CD8-positive, alpha-beta memory T cell (primary cell): ENCODE data around the gene MAP7. TPM values are rescaled to one million over a fixed set of nuclear protein-coding genes. Genes with fewer than 3 reads are reported as not detected.
"Not testable (repeated sequence)": the region's sequence is repeated elsewhere in the genome, so short reads cannot be mapped to it uniquely, and the experiment has no call there.

Experiments
- CTCF ChIA-PET: fragments of 350-600 bp; sonication (Branson Sonifier 250); formaldehyde crosslinking; loops from one replicate; lab custom pipeline; 2021; ENCODE audit warnings: antibody characterized with exemption; lab: Charles Lee
- POLR2A ChIA-PET: fragments of 350-600 bp; sonication (Branson Sonifier 250); formaldehyde crosslinking; loops from one replicate; lab custom pipeline; 2021; ENCODE audit warnings: antibody characterized with exemption; lab: Charles Lee
- DNase-seq, 5 donors: peaks; one replicate each; pipeline versions ENCODE4 v3.0.0 to v3.0.0-alpha.2; 2020 to 2022; ENCODE audit warnings: mixed read lengths in 1 of 5
- H3K27ac ChIP-seq: one replicate; pipeline ENCODE4 v1.7.0; 2013; ENCODE audit warnings: low read depth, mild to moderate bottlenecking, low read length, moderate library complexity
- H3K27me3 ChIP-seq: 2 replicates; pipeline ENCODE4 v1.7.0; 2013; ENCODE audit warnings: low read length, mild to moderate bottlenecking; ENCODE audit not compliant: insufficient read depth, poor library complexity, severe bottlenecking
- H3K36me3 ChIP-seq: 2 replicates; pipeline ENCODE4 v1.7.0; 2013; ENCODE audit warnings: mild to moderate bottlenecking, low read length, moderate library complexity; ENCODE audit not compliant: insufficient read depth
- H3K4me1 ChIP-seq: 2 replicates; pipeline ENCODE4 v1.7.0; 2013; ENCODE audit warnings: mild to moderate bottlenecking, low read length, moderate library complexity; ENCODE audit not compliant: insufficient read depth
- H3K4me3 ChIP-seq: 2 replicates; pipeline ENCODE4 v1.7.0; 2013; ENCODE audit warnings: mild to moderate bottlenecking, low read length
- H3K9me3 ChIP-seq: 2 replicates; pipeline ENCODE4 v1.7.0; 2013; ENCODE audit warnings: mild to moderate bottlenecking, low read length
- H3K27ac Mint-ChIP-seq, 8 donors: one replicate each; pipeline ENCODE4 v1.8.0; 2020 to 2021; ENCODE audit warnings: mixed read lengths in 8 of 8, mild to moderate bottlenecking in 6 of 8, inconsistent platforms in 3 of 8, moderate library complexity in 3 of 8
- H3K27me3 Mint-ChIP-seq, 2 donors: one replicate each; pipeline ENCODE4 v1.8.0; 2020 to 2021; ENCODE audit warnings: mixed read lengths in 2 of 2, mild to moderate bottlenecking in 1 of 2, moderate library complexity in 1 of 2
- H3K36me3 Mint-ChIP-seq, 3 donors: one replicate each; pipeline ENCODE4 v1.8.0; 2020 to 2021; ENCODE audit warnings: mixed read lengths in 3 of 3, inconsistent platforms in 1 of 3, mild to moderate bottlenecking in 1 of 3
- H3K4me1 Mint-ChIP-seq, 3 donors: one replicate each; pipeline ENCODE4 v1.8.0; 2020 to 2021; ENCODE audit warnings: mixed read lengths in 3 of 3, inconsistent platforms in 1 of 3, mild to moderate bottlenecking in 1 of 3
- H3K4me3 Mint-ChIP-seq, 7 donors: one replicate each; pipeline ENCODE4 v1.8.0; 2020 to 2021; ENCODE audit warnings: mixed read lengths in 7 of 7, mild to moderate bottlenecking in 6 of 7, moderate library complexity in 4 of 7, inconsistent platforms in 2 of 7
- H3K9me3 Mint-ChIP-seq, 5 donors: one replicate each; pipeline ENCODE4 v1.8.0; 2020 to 2022; ENCODE audit warnings: mixed read lengths in 5 of 5, mild to moderate bottlenecking in 3 of 5, moderate library complexity in 2 of 5, inconsistent platforms in 1 of 5
- polyA plus RNA-seq: library from polyadenylated mRNA; unstranded; fragments of 300-500 nt; fragmentation: Illumina TruSeq; gene quantifications from one replicate; pipeline ENCODE4 v1.2.3, GENCODE V29; 2021
- total RNA-seq, 2 experiments: library from RNA; stranded (reverse); gene quantifications; one replicate each; pipeline ENCODE4 v1.2.3, GENCODE V29; 2021

MAP7 gene
- total and polyA plus RNA-seq, 3 experiments from 2014 or later = 0.50 to 0.52 (median 0.51) TPM

DNA sequence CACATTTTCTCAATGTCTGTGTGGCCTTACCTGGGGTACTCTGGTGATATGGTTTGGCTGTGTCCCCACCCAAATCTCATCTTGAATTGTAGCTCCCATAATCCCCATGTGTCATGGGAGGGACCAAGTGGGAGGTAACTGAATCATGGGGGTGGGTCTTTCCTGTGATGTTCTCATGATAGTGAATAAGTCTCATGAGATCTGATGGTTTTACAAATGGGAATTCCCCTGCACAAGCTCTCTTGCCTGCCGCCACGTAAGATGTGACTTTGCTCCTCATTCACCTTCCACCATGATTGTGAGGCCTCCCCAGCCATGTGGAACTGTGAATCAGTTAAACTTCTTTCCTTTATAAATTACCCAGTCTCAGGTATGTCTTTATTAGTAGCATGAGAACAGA, 40.6 kb upstream of the MAP7 start:
- Histone ChIP-seq H3K4me1 (peaks cover 12% of the 10 kb centered on the region), H3K36me3 (peaks cover 44% of the 10 kb centered on the region)
- H3K27me3 ChIP-seq, CTCF ChIA-PET, H3K4me3 ChIP-seq, H3K9me3 ChIP-seq, DNase-seq, H3K4me3 Mint-ChIP-seq, H3K27ac ChIP-seq, H3K9me3 Mint-ChIP-seq, H3K27me3 Mint-ChIP-seq, POLR2A ChIA-PET: not testable (repeated sequence)
- peaks cover 14 to 21% (median 17%) of the 10 kb centered on the region in 3 donors for H3K4me1 Mint-ChIP-seq
- peak overlapping the region in 2 of 8 donors; percentile 6 to 43 for H3K27ac Mint-ChIP-seq
- peaks cover 10 to 81% (median 25%) of the 10 kb centered on the region in 3 donors for H3K36me3 Mint-ChIP-seq

DNA sequence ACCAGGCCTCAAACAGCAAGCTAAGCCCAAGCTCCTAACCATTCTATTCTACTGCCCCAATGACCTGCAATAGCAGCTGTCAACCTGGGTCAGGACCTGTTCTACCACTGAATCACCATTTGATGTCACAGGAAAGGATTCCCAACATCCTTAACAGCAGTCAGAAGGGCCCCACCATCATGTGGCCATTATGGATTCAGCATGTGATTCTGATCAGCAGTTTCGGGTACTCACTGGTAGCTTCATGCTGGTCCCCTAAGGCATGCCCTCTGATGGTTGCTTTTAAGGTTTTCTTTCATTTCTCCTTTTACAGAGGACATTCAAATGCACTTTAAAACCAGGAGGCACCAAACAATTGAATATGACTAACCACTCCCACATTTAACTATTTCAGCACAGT, 37.3 kb upstream of the MAP7 start:
- Mint-ChIP-seq H3K36me3 (peaks cover 11 to 86% (median 28%) of the 10 kb centered on the region in 3 donors), H3K27me3 (no peaks in the 10 kb centered on the region), H3K4me1 (no peaks in the 10 kb centered on the region), H3K4me3 (no peak overlapping the region), H3K9me3 (no peaks in the 10 kb centered on the region), H3K27ac (peak overlapping the region in 1 of 8 donors; percentile 69)
- Histone ChIP-seq H3K27me3 (no peaks in the 10 kb centered on the region), H3K4me1 (no peaks in the 10 kb centered on the region), H3K4me3 (no peak overlapping the region), H3K9me3 (no peaks in the 10 kb centered on the region), H3K36me3 (peaks cover 43% of the 10 kb centered on the region), H3K27ac (no peak overlapping the region)
- DNase-seq = no peak
- ChIA-PET CTCF (no interaction called here), POLR2A (no interaction called here)

GRCh38 chr6:136586295-136586694, 36.1 kb upstream of the MAP7 start:
- Mint-ChIP-seq H3K27ac (peak overlapping the region in 1 of 8 donors; percentile 47), H3K36me3 (peaks cover 8 to 85% (median 27%) of the 10 kb centered on the region in 3 donors), H3K4me1 (no peaks in the 10 kb centered on the region), H3K9me3 (no peaks in the 10 kb centered on the region), H3K4me3 (no peak overlapping the region), H3K27me3 (no peaks in the 10 kb centered on the region)
- CTCF ChIA-PET = no interaction called here
- Histone ChIP-seq H3K27ac (no peak overlapping the region), H3K36me3 (peaks cover 35% of the 10 kb centered on the region), H3K27me3 (no peaks in the 10 kb centered on the region), H3K9me3 (no peaks in the 10 kb centered on the region), H3K4me3 (no peak overlapping the region), H3K4me1 (no peaks in the 10 kb centered on the region)
- no peak for DNase-seq
- POLR2A ChIA-PET = no interaction called here

GRCh38 chr6:136585523-136585922, 35.3 kb upstream of the MAP7 start:
- H3K9me3 ChIP-seq, H3K27ac Mint-ChIP-seq, H3K4me1 Mint-ChIP-seq, H3K27me3 Mint-ChIP-seq, H3K27me3 ChIP-seq, CTCF ChIA-PET, H3K4me3 ChIP-seq, POLR2A ChIA-PET, H3K4me1 ChIP-seq, H3K4me3 Mint-ChIP-seq, H3K27ac ChIP-seq, DNase-seq, H3K9me3 Mint-ChIP-seq: not testable (repeated sequence)
- peaks cover 11 to 84% (median 26%) of the 10 kb centered on the region in 3 donors for H3K36me3 Mint-ChIP-seq
- H3K36me3 ChIP-seq = peaks cover 30% of the 10 kb centered on the region

- not testable (repeated sequence) for H3K4me3 Mint-ChIP-seq, H3K4me1 ChIP-seq, H3K4me1 Mint-ChIP-seq, H3K27me3 Mint-ChIP-seq, H3K4me3 ChIP-seq, H3K27ac ChIP-seq, H3K9me3 ChIP-seq, H3K9me3 Mint-ChIP-seq, DNase-seq, H3K27me3 ChIP-seq
- H3K36me3 Mint-ChIP-seq = peaks cover 13 to 84% (median 29%) of the 10 kb centered on the region in 3 donors
- peak overlapping the region in 1 of 8 donors; percentile 32 for H3K27ac Mint-ChIP-seq
- POLR2A ChIA-PET = interaction anchor here (1.3 kb wide), 1 partner anchor 208 kb away, joined by 3 read pairs; the partner anchor contains the start of gene MAP3K5
- H3K36me3 ChIP-seq = peaks cover 25% of the 10 kb centered on the region
- CTCF ChIA-PET = interaction anchor here (1.4 to 1.5 kb wide), 3 partner anchors 17 to 208 kb away, joined by 3 to 7 read pairs (median 4); partner anchors contain the start of gene MAP3K5
These were observed 34.1 kb upstream of the MAP7 start for GRCh38 chr6:136584290-136584689.

DNA sequence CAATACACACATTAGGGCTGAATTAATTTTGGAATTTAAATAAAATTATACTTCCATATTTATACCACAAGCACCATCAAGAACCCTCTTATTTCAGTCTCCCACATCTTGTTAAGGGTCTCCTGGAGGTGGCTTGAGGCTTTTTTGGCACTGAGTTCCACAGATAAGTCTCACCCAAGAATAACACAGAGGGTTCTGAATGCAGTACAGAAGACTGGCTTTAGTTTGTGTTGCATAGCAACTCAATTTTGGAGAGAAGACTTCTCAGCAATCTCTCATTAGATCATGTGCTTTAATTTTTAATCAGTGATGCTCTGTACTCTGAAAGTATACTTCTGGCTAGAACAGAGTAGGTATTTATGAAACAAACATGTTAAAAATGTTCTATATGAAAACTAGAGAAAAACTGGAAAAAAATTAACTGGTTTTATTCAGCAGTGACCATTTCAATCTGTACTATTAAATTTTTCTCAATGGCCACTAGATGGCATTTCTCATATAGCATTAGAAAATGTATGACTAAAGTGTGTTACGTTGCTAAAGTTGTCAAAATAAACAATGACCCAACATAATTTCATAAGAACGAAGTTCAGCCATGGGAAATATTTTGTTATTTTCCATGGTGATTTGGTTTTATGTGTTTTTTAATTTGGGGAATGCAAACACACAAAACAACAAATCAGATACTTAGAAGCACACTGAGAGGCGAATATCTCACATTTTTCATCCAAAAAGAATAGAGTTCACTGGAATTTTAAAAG, 32.7 kb upstream of the MAP7 start:
- CTCF ChIA-PET = interaction anchor here (1.4 to 1.5 kb wide), 2 partner anchors 19 to 209 kb away, joined by 4 to 7 read pairs; partner anchors contain the start of gene MAP3K5

DNA sequence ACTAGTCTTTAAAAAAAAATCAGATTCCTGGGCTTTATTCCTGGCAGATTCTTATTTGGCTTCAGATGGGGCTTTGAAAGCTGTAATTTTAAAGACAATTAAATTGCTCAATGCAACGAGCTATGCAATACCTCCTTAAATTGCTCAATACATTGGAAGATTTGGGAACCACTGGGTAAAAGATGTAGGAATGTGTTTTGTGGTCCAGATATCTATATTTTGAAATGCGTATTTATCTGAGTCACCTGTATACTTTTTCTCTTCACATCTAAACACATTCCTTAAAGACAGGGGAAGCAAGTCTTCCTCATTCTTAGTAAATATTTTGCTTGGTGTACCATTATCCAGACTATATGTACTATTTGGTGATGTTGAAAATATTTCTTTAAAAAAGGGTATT, 29.6 kb upstream of the MAP7 start:
- Histone ChIP-seq H3K27ac (no peak overlapping the region), H3K36me3 (peaks cover 24% of the 10 kb centered on the region), H3K4me1 (no peaks in the 10 kb centered on the region), H3K27me3 (no peaks in the 10 kb centered on the region), H3K9me3 (no peaks in the 10 kb centered on the region), H3K4me3 (no peak overlapping the region)
- peaks cover 20 to 91% (median 44%) of the 10 kb centered on the region in 3 donors for H3K36me3 Mint-ChIP-seq
- ChIA-PET POLR2A (no interaction called here), CTCF (no interaction called here)
- no peak for DNase-seq
- H3K9me3 Mint-ChIP-seq = no peaks in the 10 kb centered on the region
- H3K27ac Mint-ChIP-seq = no peak overlapping the region
- H3K4me1 Mint-ChIP-seq = no peaks in the 10 kb centered on the region
- no peaks in the 10 kb centered on the region for H3K27me3 Mint-ChIP-seq
- H3K4me3 Mint-ChIP-seq = no peak overlapping the region

More for the DNA sequence above, 32.7 kb upstream of the MAP7 start:
- H3K4me1 ChIP-seq = no peaks in the 10 kb centered on the region
- H3K4me1 Mint-ChIP-seq = no peaks in the 10 kb centered on the region
- peaks cover 20% of the 10 kb centered on the region for H3K36me3 ChIP-seq
- H3K9me3 ChIP-seq = no peaks in the 10 kb centered on the region
- H3K27me3 Mint-ChIP-seq = no peaks in the 10 kb centered on the region
- no peak overlapping the region for H3K4me3 Mint-ChIP-seq
- no peak for DNase-seq
- H3K36me3 Mint-ChIP-seq = peaks cover 13 to 83% (median 31%) of the 10 kb centered on the region in 3 donors
- no peaks in the 10 kb centered on the region for H3K27me3 ChIP-seq
- POLR2A ChIA-PET = no interaction called here
- H3K4me3 ChIP-seq = no peak overlapping the region
- H3K9me3 Mint-ChIP-seq = no peaks in the 10 kb centered on the region
- H3K27ac ChIP-seq = no peak overlapping the region
- no peak overlapping the region for H3K27ac Mint-ChIP-seq

GRCh38 chr6:136576821-136577220, 26.6 kb upstream of the MAP7 start:
- H3K36me3 Mint-ChIP-seq = peaks cover 27 to 83% (median 43%) of the 10 kb centered on the region in 3 donors
- Histone ChIP-seq H3K27me3 (no peaks in the 10 kb centered on the region), H3K36me3 (peaks cover 22% of the 10 kb centered on the region), H3K9me3 (no peaks in the 10 kb centered on the region), H3K27ac (no peak overlapping the region), H3K4me1 (no peaks in the 10 kb centered on the region), H3K4me3 (no peak overlapping the region)
- H3K9me3 Mint-ChIP-seq = peaks cover 0 to 1% (median 0%) of the 10 kb centered on the region in 5 donors
- peaks cover 0 to 3% of the 10 kb centered on the region in 2 donors for H3K27me3 Mint-ChIP-seq
- no peak overlapping the region for H3K4me3 Mint-ChIP-seq
- ChIA-PET CTCF (no interaction called here), POLR2A (no interaction called here)
- no peaks in the 10 kb centered on the region for H3K4me1 Mint-ChIP-seq
- peak overlapping the region in 1 of 8 donors; percentile 15 for H3K27ac Mint-ChIP-seq
- DNase-seq = no peak
